AG04449 (cell line): ENCODE results near the gene ABAT.

Source experiments
- CTCF ChIA-PET: fragments of 350-600 bp; formaldehyde crosslinking; extraction: SDS; loops from one replicate; lab custom pipeline; 2021; ENCODE audit warnings: antibody characterized with exemption; lab: Yijun Ruan, JAX
- POLR2A ChIA-PET: fragments of 400-600, 350-600 bp; formaldehyde crosslinking; extraction: SDS; loops from one replicate; lab custom pipeline; 2020; ENCODE audit warnings: antibody characterized with exemption, inconsistent platforms; lab: Yijun Ruan, JAX
- DNase-seq: peaks from one replicate; pipeline ENCODE4 v3.0.0-alpha.2; 2010; ENCODE audit warnings: low read depth, low spot score
- H3K4me3 ChIP-seq: 2 replicates; pipeline ENCODE4 v1.5.1; 2011; ENCODE audit warnings: low read depth, mild to moderate bottlenecking, control low read depth, low read length
- TF ChIP-seq, protein P1 (sequence below): IDR thresholded peaks from one replicate; pipeline ENCODE4 v1.5.1; 2011; ENCODE audit warnings: mild to moderate bottlenecking, moderate library complexity, low read length, control low read depth, inconsistent platforms; ENCODE audit not compliant: insufficient read depth; ENCODE audit errors: missing control alignments

ABAT gene

GRCh38 chr16:8665529-8665928, 8.9 kb upstream of the ABAT start:
- POLR2A ChIA-PET = no interaction called here
- TF ChIP-seq, protein P1, sequence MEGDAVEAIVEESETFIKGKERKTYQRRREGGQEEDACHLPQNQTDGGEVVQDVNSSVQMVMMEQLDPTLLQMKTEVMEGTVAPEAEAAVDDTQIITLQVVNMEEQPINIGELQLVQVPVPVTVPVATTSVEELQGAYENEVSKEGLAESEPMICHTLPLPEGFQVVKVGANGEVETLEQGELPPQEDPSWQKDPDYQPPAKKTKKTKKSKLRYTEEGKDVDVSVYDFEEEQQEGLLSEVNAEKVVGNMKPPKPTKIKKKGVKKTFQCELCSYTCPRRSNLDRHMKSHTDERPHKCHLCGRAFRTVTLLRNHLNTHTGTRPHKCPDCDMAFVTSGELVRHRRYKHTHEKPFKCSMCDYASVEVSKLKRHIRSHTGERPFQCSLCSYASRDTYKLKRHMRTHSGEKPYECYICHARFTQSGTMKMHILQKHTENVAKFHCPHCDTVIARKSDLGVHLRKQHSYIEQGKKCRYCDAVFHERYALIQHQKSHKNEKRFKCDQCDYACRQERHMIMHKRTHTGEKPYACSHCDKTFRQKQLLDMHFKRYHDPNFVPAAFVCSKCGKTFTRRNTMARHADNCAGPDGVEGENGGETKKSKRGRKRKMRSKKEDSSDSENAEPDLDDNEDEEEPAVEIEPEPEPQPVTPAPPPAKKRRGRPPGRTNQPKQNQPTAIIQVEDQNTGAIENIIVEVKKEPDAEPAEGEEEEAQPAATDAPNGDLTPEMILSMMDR = no peak
- DNase-seq = no peak
- CTCF ChIA-PET = interaction anchor here (1.5 to 16.1 kb wide), 5 partner anchors 9 to 343 kb away, joined by 4 to 342 read pairs (median 8); partner anchors contain the start of genes LITAFD, PMM2 and TMEM186
- no peak overlapping the region for H3K4me3 ChIP-seq

GRCh38 chr16:8667492-8667891, 6.9 kb upstream of the ABAT start:
- H3K4me3 ChIP-seq = no peak overlapping the region
- TF ChIP-seq, protein P1 = no peak
- ChIA-PET CTCF (interaction anchor here (0.7 to 3.0 kb wide), 5 partner anchors 9 to 212 kb away, joined by 3 to 15 read pairs (median 4); no protein-coding TSS in a partner anchor), POLR2A (no interaction called here)
- DNase-seq = no peak

DNA sequence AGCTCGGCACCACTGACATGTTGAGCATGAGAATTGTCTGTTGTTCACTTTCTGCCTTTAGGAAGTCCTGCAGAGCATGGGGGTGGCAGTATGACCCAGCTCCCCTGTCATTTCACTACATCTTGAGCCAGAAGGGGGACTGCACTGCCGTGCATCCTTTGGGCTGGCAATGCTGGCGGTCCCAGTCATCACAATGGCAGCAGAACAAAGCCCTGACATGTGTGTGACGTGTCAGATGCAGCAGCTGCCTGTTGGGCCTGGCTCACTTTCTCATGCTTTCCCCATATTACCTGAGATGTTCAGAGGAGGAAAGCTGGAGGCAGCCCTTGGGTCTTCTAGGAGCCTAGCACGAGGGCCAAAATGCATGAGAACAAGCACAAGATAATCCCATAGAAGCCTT, 6.3 kb upstream of the ABAT start:
- ChIA-PET POLR2A (no interaction called here), CTCF (interaction anchor here (1.2 to 3.0 kb wide), 4 partner anchors 10 to 212 kb away, joined by 4 to 15 read pairs (median 8); no protein-coding TSS in a partner anchor)

DNA sequence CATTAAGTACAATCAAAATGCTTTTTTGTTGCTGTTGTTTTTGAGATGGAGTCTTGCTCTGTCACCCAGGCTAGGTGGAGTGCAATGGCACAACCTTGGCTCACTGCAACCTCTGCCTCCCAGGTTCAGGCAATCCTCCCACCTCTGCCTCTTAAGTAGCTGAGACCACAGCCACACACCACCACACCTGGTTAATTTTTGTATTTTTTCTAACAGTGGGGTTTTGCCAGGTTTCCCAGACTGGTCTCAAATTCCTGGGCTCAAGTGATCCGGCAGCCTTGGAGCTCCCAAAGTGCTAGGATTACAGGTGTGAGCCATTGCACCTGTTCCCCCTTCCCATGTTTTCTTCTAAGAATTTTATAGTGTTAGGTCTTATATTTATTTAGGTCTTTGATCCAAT, 4.9 kb upstream of the ABAT start:
- ChIA-PET POLR2A (no interaction called here), CTCF (interaction anchor here (1.1 to 3.0 kb wide), 5 partner anchors 11 to 121 kb away, joined by 3 to 15 read pairs (median 6); no protein-coding TSS in a partner anchor)
- TF ChIP-seq, protein P1 = no peak
- no peak for DNase-seq
- no peak overlapping the region for H3K4me3 ChIP-seq

More for the DNA sequence above, 6.3 kb upstream of the ABAT start:
- no peak overlapping the region for H3K4me3 ChIP-seq
- TF ChIP-seq, protein P1 = no peak
- DNase-seq = no peak

- ChIA-PET POLR2A (no interaction called here), CTCF (interaction anchor here (1.1 to 5.3 kb wide), 6 partner anchors 9 to 210 kb away, joined by 3 to 49 read pairs (median 5); no protein-coding TSS in a partner anchor)
- H3K4me3 ChIP-seq = no peak overlapping the region
- TF ChIP-seq, protein P1 = no peak
- DNase-seq = no peak
Measured at GRCh38 chr16:8670014-8670560, 4.3 kb upstream of the ABAT start.

DNA sequence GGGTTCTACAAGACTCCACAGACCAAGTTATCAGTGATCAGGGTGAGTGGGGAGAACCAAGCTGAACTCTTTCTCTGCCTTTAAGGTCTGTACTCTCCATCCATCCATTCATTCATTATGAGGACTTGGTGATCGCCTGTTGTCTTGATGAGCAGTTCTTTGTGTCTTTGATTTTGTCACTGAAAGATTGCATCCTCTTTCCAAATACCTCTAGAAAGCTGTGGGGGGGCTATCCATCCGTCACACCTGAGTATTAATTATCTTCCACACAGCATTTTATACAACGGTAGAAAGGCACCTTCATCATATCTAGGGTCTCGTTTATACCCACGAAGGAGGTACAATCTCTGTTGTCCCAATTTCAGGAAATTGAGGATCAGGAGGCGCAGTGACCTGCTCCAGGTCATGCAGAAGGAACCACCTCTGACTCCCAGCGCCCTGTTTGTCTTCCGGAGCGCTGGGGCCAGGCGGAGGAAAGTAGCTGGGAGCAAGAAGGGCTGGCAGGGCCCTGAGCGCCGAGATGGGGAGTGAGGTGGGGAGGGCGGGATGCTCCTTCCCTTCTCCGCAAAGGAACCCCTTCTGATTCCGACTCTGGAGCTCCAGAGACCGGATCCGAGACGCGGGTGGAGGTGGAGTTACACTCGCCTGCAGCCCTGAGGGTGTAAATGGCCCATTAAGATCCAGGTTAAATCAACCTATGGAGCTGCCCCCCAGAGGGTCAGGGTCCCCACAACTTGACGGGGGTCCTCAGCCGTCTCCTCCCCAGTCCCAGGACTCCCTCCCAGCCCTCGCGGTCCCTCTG, 605 bp upstream of the ABAT start:
- TF ChIP-seq, protein P1 = no peak
- peak overlapping the region; percentile 65 for H3K4me3 ChIP-seq
- no peak for DNase-seq
- ChIA-PET POLR2A (no interaction called here), CTCF (interaction anchor here (1.2 to 5.3 kb wide), 4 partner anchors 13 to 206 kb away, joined by 3 to 49 read pairs (median 4); no protein-coding TSS in a partner anchor)
